Measurements from ENCODE around the gene MYH8. TPM values are rescaled to one million over a fixed set of nuclear protein-coding genes. Genes with fewer than 3 reads are reported as not detected.
A peak's percentile ranks its signal among the peaks of the same experiment; 100 is the strongest.

Gene MYH8
- total RNA-seq (ENCODE audit: low replicate concordance), result not detected in 2 replicates

DNA sequence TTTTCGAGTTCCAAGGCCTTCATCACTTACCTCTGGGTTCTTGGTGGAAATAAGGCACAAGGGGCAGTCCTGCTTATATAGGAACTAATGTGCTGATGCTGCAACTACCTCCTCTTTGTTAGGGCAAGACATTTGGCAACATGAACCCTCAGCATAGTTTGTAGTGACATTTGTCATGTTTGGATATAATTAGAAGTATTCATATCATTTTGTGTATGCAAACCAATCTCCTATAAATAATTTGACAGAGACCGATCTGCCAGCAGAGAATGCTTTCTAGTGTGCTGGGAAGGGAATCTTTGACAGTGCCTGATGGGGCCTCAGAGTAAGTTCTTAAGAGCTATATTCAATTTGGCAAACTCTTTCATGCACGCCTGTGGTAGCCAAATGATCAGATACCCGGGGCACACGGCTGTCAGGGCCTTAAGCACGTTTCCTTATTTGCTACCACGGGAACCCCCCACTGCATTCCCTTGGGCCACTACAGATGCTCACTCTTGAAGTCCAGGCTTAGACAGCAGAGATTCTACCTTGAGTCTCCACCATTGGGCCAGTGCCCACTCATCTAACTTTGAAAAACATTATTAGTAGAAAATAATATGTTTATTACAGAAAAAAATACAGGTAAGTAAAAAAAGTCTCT lies at the start of gene MYH8:
MYH8 (minus strand) TSS at position 51 of the 643 bp plus-strand sequence. CDS start 1,723 bp downstream, outside the sequence.
- Histone ChIP-seq H3K36me3 (no peaks in the 10 kb centered on the region), H3F3A (ENCODE audit: low read depth) (no peaks in the 10 kb centered on the region), H3K27ac (no peak within 1 kb of the TSS), H3K79me2 (ENCODE audit: low read depth) (no peaks in the 10 kb centered on the region), H3K4me3 (no peak within 1 kb of the TSS), H2AFZ (replicated peaks) (no peak within 1 kb of the TSS), H3K9ac (no peak within 1 kb of the TSS), H3K4me1 (no peaks in the 10 kb centered on the region), H3K4me2 (no peak within 1 kb of the TSS), H3K9me3 (ENCODE audit: low read depth) (no peaks in the 10 kb centered on the region), H3K27me3 (no peaks in the 10 kb centered on the region), H4K20me1 (ENCODE audit: low read depth) (no peaks in the 10 kb centered on the region)
- no peak for DNase-seq (ENCODE audit: low spot score)
- TF ChIP-seq, protein P1, sequence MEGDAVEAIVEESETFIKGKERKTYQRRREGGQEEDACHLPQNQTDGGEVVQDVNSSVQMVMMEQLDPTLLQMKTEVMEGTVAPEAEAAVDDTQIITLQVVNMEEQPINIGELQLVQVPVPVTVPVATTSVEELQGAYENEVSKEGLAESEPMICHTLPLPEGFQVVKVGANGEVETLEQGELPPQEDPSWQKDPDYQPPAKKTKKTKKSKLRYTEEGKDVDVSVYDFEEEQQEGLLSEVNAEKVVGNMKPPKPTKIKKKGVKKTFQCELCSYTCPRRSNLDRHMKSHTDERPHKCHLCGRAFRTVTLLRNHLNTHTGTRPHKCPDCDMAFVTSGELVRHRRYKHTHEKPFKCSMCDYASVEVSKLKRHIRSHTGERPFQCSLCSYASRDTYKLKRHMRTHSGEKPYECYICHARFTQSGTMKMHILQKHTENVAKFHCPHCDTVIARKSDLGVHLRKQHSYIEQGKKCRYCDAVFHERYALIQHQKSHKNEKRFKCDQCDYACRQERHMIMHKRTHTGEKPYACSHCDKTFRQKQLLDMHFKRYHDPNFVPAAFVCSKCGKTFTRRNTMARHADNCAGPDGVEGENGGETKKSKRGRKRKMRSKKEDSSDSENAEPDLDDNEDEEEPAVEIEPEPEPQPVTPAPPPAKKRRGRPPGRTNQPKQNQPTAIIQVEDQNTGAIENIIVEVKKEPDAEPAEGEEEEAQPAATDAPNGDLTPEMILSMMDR (IDR thresholded peaks at IDR 0.05), result no peak
- TF ChIP-seq EZH2 (IDR thresholded peaks at IDR 0.05), result no peak
- no peak for TF ChIP-seq EZH2phosphoT487 (IDR thresholded peaks at IDR 0.05)
- Mint-ChIP-seq H3K27ac (no peak within 1 kb of the TSS), H3K27me3 (ENCODE audit: insufficient read depth, low read depth) (peaks cover 6% of the 10 kb centered on the region), H3K4me1 (no peaks in the 10 kb centered on the region), H3K36me3 (no peaks in the 10 kb centered on the region), H3K9me3 (no peaks in the 10 kb centered on the region), H3K4me3 (no peak within 1 kb of the TSS)

DNA sequence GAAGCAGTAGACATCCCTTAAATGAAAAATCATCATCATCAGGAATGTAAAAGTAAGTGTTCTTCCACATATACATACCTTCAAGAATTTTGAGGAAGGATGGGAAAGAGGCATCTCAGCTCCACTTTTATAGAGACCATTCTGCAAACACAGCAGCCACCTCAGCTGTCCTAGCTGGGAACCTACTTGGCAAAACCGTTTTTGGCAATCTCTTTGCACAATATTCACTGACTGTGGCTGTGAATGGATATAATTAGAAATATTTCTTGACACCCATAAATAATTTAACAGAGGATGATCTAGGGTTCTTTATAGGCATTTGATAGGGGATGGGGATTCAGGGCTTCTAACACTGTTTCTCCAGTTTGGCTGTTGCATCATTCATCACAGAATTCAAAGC lies 47.7 kb upstream of the MYH8 start, which contains the start of gene MYH4:
MYH4 (minus strand) TSS at position 101 of the 400 bp plus-strand sequence. CDS start 2,814 bp downstream, outside the sequence.
- TF ChIP-seq EZH2 (IDR thresholded peaks at IDR 0.05) (no peak), EZH2phosphoT487 (IDR thresholded peaks at IDR 0.05) (no peak)
- TF ChIP-seq, protein P1 (IDR thresholded peaks at IDR 0.05), result no peak
- H3K4me1 ChIP-seq, result no peaks in the 10 kb centered on the region
- Mint-ChIP-seq H3K27me3 (ENCODE audit: insufficient read depth, low read depth) (no peaks in the 10 kb centered on the region), H3K9me3 (no peaks in the 10 kb centered on the region), H3K27ac (no peak within 1 kb of the TSS), H3K4me3 (no peak within 1 kb of the TSS), H3K36me3 (no peaks in the 10 kb centered on the region), H3K4me1 (no peaks in the 10 kb centered on the region)
- H3K79me2 ChIP-seq (ENCODE audit: low read depth), result no peaks in the 10 kb centered on the region
- no peaks in the 10 kb centered on the region for H3F3A ChIP-seq (ENCODE audit: low read depth)
- no peak within 1 kb of the TSS for H3K4me2 ChIP-seq
- no peaks in the 10 kb centered on the region for H3K27me3 ChIP-seq
- H3K9ac ChIP-seq, result no peak within 1 kb of the TSS
- no peak within 1 kb of the TSS for H3K4me3 ChIP-seq
- no peaks in the 10 kb centered on the region for H4K20me1 ChIP-seq (ENCODE audit: low read depth)
- DNase-seq (ENCODE audit: low spot score), result no peak
- H3K36me3 ChIP-seq, result no peaks in the 10 kb centered on the region
- no peak within 1 kb of the TSS for H3K27ac ChIP-seq
- peak within 1 kb of the TSS; percentile 42 for H2AFZ ChIP-seq (replicated peaks)
- H3K9me3 ChIP-seq (ENCODE audit: low read depth), result no peaks in the 10 kb centered on the region

DNA sequence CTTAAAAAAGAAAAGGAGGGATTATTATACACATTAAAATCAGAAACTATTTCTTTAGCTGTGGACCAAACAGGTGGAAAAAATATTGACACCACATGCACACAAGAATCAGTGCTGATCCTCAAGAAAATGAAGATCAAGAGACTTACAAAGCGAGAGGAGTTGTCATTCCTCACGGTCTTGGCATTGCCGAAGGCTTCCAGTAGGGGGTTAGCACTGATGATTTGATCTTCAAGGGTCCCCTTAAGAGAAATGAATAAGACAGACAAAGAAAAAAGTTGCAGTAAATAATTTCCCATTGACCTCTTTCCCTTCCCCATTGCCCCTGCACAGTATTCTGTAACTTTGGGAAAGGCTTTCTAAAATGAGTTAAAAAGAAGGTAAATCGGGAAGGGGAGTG lies 41.7 kb upstream of the MYH8 start:
- DNase-seq (ENCODE audit: low spot score), result no peak

More for the DNA sequence above, 41.7 kb upstream of the MYH8 start:
- Histone ChIP-seq H3K9me3 (ENCODE audit: low read depth) (no peaks in the 10 kb centered on the region), H4K20me1 (ENCODE audit: low read depth) (no peaks in the 10 kb centered on the region), H3K9ac (no peak overlapping the region), H3F3A (ENCODE audit: low read depth) (no peaks in the 10 kb centered on the region), H3K36me3 (no peaks in the 10 kb centered on the region), H3K79me2 (ENCODE audit: low read depth) (no peaks in the 10 kb centered on the region), H3K27me3 (no peaks in the 10 kb centered on the region), H3K4me3 (no peak overlapping the region), H3K27ac (no peak overlapping the region), H2AFZ (replicated peaks) (no peak overlapping the region), H3K4me2 (no peak overlapping the region), H3K4me1 (no peaks in the 10 kb centered on the region)
- no peaks in the 10 kb centered on the region for H3K4me1 Mint-ChIP-seq
- H3K27me3 Mint-ChIP-seq (ENCODE audit: insufficient read depth, low read depth), result no peaks in the 10 kb centered on the region
- H3K4me3 Mint-ChIP-seq, result no peak overlapping the region
- no peak overlapping the region for H3K27ac Mint-ChIP-seq
- H3K36me3 Mint-ChIP-seq, result no peaks in the 10 kb centered on the region
- no peaks in the 10 kb centered on the region for H3K9me3 Mint-ChIP-seq
- TF ChIP-seq, protein P1 (IDR thresholded peaks at IDR 0.05), result peak; percentile 41
- no peak for TF ChIP-seq EZH2 (IDR thresholded peaks at IDR 0.05)
